Psoas muscle (tissue), 8 donors: ENCODE results near the gene C4B. TPM values are rescaled to one million over a fixed set of nuclear protein-coding genes. Genes with fewer than 3 reads are reported as not detected.
A peak's percentile ranks its signal among the peaks of the same experiment; 100 is the strongest.

ENCODE experiments used
- ATAC-seq, 4 donors: fragments of 200-7000 bp; cut with Tn5 transposase; one replicate each; pipeline ENCODE4 v1.9.1; 2020; ENCODE audit warnings: moderate library complexity in 3 of 4, mild to moderate bottlenecking in 2 of 4
- DNase-seq, 2 donors: peaks; one replicate each; pipeline ENCODE4 v3.0.0-alpha.2; 2020
- H3K27ac ChIP-seq: fragments of 200-600 bp; one replicate; pipeline ENCODE4 v1.8.0; 2022
- H3K27me3 ChIP-seq, 3 donors: fragments of 200-600 bp in 1 of 3; one replicate each; pipeline versions ENCODE4 v1.6.1 to v1.8.0; 2013 to 2022; ENCODE audit warnings: low read length in 2 of 3, mild to moderate bottlenecking in 2 of 3, moderate library complexity in 1 of 3; ENCODE audit not compliant: insufficient read depth in 3 of 3
- H3K36me3 ChIP-seq, 2 donors: fragments of 200-600 bp in 1 of 2; one replicate each; pipeline versions ENCODE4 v1.6.1 to v1.8.0; 2013 to 2022; ENCODE audit warnings: low read depth in 1 of 2, mild to moderate bottlenecking in 1 of 2, moderate library complexity in 1 of 2; ENCODE audit not compliant: insufficient read depth in 1 of 2
- H3K4me1 ChIP-seq: fragments of 200-600 bp; one replicate; pipeline ENCODE4 v1.8.0; 2022
- H3K4me3 ChIP-seq: fragments of 200-600 bp; one replicate; pipeline ENCODE4 v1.8.0; 2022; ENCODE audit warnings: mild to moderate bottlenecking
- H3K9me3 ChIP-seq: fragments of 200-600 bp; one replicate; pipeline ENCODE4 v1.8.0; 2022
- WGBS, 3 donors: extraction: QIAGEN DNeasy Blood & Tissue Kit; methylation state at CpG; one replicate each; pipeline versions ENCODE4 v1.1.6 to v1.1.7; 2013; 5-methylcytosine and 5-hydroxymethylcytosine counted together
- intact Hi-C, 2 donors: fragments of 100-400 bp; cut with DNase I; formaldehyde crosslinking; loops; one replicate each; pipeline versions ENCODE4 v1.11.0 to v1.14.2; 2022
- polyA plus RNA-seq, 3 donors: library from polyadenylated mRNA; stranded (reverse); fragments of 200-250 nt; gene quantifications; one replicate each; pipeline ENCODE4 v1.2.3, GENCODE V29; 2013
- total RNA-seq, 4 donors: library from RNA; stranded (reverse); fragmentation: NEBNext Ultra II Directional in 2 of 4; extraction: Animal tissue kit (Norgen Biotek cat#: 25700) in 2 of 4; gene quantifications; one replicate each; pipeline versions ENCODE4 v1.2.1 to v1.2.4, GENCODE V29; 2021 to 2023
- TF ChIP-seq, protein P1 (sequence below): fragments of 200-600 bp; IDR thresholded peaks from one replicate; pipeline ENCODE4 v1.8.0; 2022; ENCODE audit warnings: antibody characterized with exemption
- donor health status: healthy with polysubstance abuse.
- donor health status: DM: no; HTN: no; CAD: no; lungs with moderate emphysema.
- donor health status: Bipolar disorder and iron deficiency.
- donor health status: healthy.
- donor health status: DM: yes; HTN: yes; CAD: no.
- donor health status: DM: no; HTN: no; CAD: no.
- donor health status: DM: no; HTN: no; CAD: no.
- donor health status: DM: yes; HTN: yes; CAD: no.

The C4B gene
- total and polyA plus RNA-seq, 7 donors = 2.6 to 12.6 (median 5.6) TPM

DNA sequence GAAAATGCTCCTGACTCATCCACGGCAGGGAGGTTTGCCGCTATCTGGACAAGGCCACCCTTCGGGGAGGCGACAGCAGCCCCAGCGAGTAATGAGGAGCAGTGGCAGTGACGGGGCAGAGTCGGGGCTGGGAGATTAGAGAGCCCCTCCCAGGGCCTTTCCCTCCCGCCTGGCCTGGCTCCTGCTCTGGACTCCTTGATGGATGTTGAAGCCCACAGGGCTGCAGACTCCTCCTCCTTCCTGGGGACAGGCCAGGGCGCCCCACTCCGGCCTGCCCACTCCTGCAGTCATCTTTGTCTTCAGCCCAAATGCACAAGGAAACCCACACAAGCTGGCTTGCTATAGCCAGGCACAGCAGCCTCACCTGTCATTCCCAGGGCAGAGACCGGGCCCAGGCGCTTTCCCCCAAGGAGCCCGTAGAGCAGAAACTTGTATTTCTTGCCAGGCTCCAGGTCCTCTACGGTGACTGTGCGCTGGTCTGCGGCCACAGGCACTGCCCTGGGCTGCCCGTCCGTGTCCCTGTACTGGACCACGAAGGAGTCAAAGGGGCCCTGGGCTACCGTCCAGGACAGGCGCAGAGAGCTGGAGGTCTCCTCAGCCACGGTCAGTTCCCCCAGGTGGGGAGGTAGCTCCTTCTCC lies 31.3 kb downstream of the C4B start:
- no peaks in the 10 kb centered on the region for H3K27me3 ChIP-seq
- DNase-seq = peak in 1 of 2 donors; percentile 68
- TF ChIP-seq, protein P1, sequence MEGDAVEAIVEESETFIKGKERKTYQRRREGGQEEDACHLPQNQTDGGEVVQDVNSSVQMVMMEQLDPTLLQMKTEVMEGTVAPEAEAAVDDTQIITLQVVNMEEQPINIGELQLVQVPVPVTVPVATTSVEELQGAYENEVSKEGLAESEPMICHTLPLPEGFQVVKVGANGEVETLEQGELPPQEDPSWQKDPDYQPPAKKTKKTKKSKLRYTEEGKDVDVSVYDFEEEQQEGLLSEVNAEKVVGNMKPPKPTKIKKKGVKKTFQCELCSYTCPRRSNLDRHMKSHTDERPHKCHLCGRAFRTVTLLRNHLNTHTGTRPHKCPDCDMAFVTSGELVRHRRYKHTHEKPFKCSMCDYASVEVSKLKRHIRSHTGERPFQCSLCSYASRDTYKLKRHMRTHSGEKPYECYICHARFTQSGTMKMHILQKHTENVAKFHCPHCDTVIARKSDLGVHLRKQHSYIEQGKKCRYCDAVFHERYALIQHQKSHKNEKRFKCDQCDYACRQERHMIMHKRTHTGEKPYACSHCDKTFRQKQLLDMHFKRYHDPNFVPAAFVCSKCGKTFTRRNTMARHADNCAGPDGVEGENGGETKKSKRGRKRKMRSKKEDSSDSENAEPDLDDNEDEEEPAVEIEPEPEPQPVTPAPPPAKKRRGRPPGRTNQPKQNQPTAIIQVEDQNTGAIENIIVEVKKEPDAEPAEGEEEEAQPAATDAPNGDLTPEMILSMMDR = no peak
- no peak overlapping the region for H3K4me3 ChIP-seq
- intact Hi-C loops = no loop called here
- 76 to 84% (median 82%) methylated on average over 20 to 22 of the region's 22 CpGs for WGBS, 3 donors
- H3K27ac ChIP-seq = peak overlapping the region; percentile 38
- no peaks in the 10 kb centered on the region for H3K9me3 ChIP-seq
- no peaks in the 10 kb centered on the region for H3K36me3 ChIP-seq
- peak in 1 of 4 donors; percentile 5 for ATAC-seq
- H3K4me1 ChIP-seq = no peaks in the 10 kb centered on the region

GRCh38 chr6:32046450-32047083 lies 32.0 kb downstream of the C4B start:
- TF ChIP-seq, protein P1 = no peak
- no peaks in the 10 kb centered on the region for H3K27me3 ChIP-seq
- no peaks in the 10 kb centered on the region for H3K4me1 ChIP-seq
- WGBS, 3 donors = 26 to 37% (median 31%) methylated on average over 14 of the region's 14 CpGs
- H3K9me3 ChIP-seq = no peaks in the 10 kb centered on the region
- intact Hi-C loops = no loop called here
- peak; percentile 11 to 28 (median 18) for ATAC-seq
- peak; percentile 64 to 80 for DNase-seq
- peak overlapping the region; percentile 38 for H3K27ac ChIP-seq
- H3K36me3 ChIP-seq = no peaks in the 10 kb centered on the region
- no peak overlapping the region for H3K4me3 ChIP-seq

GRCh38 chr6:32047084-32047478 lies 32.5 kb downstream of the C4B start:
- no peaks in the 10 kb centered on the region for H3K4me1 ChIP-seq
- H3K27ac ChIP-seq = peak overlapping the region; percentile 38
- H3K4me3 ChIP-seq = no peak overlapping the region
- peak; percentile 21 to 65 (median 52) for ATAC-seq
- WGBS, 3 donors = 47 to 55% (median 53%) methylated on average over 9 to 11 of the region's 11 CpGs
- no peaks in the 10 kb centered on the region for H3K9me3 ChIP-seq
- no peaks in the 10 kb centered on the region for H3K27me3 ChIP-seq
- intact Hi-C loops = no loop called here
- TF ChIP-seq, protein P1 = no peak
- peak; percentile 70 to 79 for DNase-seq
- no peaks in the 10 kb centered on the region for H3K36me3 ChIP-seq

- H3K36me3 ChIP-seq = no peaks in the 10 kb centered on the region
- ATAC-seq (no peak), DNase-seq (peak in 1 of 2 donors; percentile 56)
- TF ChIP-seq, protein P1 = no peak
- H3K27me3 ChIP-seq = no peaks in the 10 kb centered on the region
- H3K9me3 ChIP-seq = no peaks in the 10 kb centered on the region
- WGBS, 3 donors = 83 to 88% (median 85%) methylated on average over 6 of the region's 6 CpGs
- H3K4me3 ChIP-seq = no peak overlapping the region
- intact Hi-C loops = no loop called here
- no peak overlapping the region for H3K27ac ChIP-seq
- H3K4me1 ChIP-seq = no peaks in the 10 kb centered on the region
Measured at GRCh38 chr6:32047539-32047854, 32.9 kb downstream of the C4B start.
